ENCODE measurements around the gene LRIG1.

- no peak for TF ChIP-seq ESRRG (CRISPR knock-in tag; IDR thresholded peaks at IDR 0.05)
- no peak for TF ChIP-seq ZC3H10 (CRISPR knock-in tag; IDR thresholded peaks at IDR 0.05)
- TF ChIP-seq TOX (CRISPR knock-in tag; IDR thresholded peaks at IDR 0.05; ENCODE audit: borderline replicate concordance), result no peak
- no peak for TF ChIP-seq ARNTL (CRISPR knock-in tag; IDR thresholded peaks at IDR 0.05; ENCODE audit: borderline replicate concordance, low read depth)
- no peak for TF ChIP-seq BACH2 (CRISPR knock-in tag; IDR thresholded peaks at IDR 0.05; ENCODE audit: borderline replicate concordance)
Measured at GRCh38 chr3:66478960-66479359, 21.9 kb downstream of the LRIG1 start.
